GM10266 (cell line): ENCODE measurements around the gene PHC2.

Source experiments
- DNase-seq: peaks from one replicate; pipeline ENCODE4 v3.0.0; 2012; ENCODE audit errors: extremely low spot score
- CTCF ChIP-seq: IDR thresholded peaks from 2 replicates; pipeline ENCODE4 v1.5.1; 2012; ENCODE audit warnings: mild to moderate bottlenecking, low read depth; ENCODE audit not compliant: control insufficient read depth, insufficient read depth; ENCODE audit errors: missing control alignments

PHC2 gene

GRCh38 chr1:33383489-33383888 lies 47.4 kb downstream of the PHC2 start:
- TF ChIP-seq CTCF: no peak

DNA sequence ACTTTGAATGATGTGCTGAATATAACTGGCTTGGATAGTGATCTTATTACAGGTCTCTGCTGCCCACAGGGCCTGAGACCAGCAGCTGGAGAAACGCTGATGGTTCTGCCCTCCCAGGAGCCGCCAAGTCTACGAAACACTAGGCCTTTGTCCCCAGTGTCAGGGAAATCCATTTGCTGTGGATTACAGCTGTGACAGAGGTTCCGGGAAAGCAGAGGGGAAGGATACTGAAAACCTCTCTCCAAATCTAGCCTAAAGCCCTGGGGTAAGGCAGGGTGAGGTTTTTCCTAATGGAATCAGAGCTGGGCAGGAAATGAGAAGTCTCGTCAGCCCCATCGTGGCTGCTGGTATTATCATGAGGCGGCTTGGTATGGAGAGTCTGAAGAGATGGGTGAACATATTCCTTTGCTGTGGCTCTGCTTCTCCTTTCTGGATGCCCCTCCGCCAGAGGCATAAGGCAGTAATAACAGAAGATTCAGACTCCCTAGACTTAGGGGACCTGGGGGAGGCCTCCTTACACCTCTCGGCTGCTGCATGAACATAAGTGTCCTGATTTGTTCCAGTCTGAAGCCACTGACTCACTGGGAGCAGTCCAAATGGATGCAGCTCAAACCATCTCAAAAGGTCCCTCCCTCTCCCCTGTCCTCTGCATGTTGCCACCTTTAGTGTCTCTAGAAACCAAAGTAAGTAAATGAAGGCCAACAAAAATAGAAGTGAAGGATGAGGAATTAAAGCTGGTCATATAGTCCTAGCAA lies 48.1 kb downstream of the PHC2 start:
- DNase-seq: peak; percentile 2

More at GRCh38 chr1:33383489-33383888, 47.4 kb downstream of the PHC2 start:
- DNase-seq: no peak

DNA sequence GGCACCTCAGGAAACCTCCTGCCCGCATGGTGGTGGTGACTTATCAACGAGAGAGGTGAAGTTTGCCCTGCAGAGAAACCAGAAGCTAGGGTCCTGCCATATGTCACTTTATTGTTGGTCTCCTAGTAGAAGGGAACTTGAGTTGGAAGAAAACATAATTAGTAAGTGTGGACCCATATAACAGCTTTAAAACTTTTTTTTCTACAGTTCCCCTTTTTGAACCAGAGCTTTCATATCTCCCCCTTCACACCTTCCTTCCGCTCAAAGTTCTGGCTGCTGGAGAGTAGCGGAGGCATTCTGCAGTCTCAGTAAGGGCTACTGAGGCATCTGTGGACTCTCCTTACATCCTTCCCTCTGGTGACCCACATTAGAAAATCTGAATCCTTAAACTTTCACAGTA lies 48.9 kb downstream of the PHC2 start:
- no peak for TF ChIP-seq CTCF

More for the DNA sequence above, 48.1 kb downstream of the PHC2 start:
- TF ChIP-seq CTCF: no peak

DNA sequence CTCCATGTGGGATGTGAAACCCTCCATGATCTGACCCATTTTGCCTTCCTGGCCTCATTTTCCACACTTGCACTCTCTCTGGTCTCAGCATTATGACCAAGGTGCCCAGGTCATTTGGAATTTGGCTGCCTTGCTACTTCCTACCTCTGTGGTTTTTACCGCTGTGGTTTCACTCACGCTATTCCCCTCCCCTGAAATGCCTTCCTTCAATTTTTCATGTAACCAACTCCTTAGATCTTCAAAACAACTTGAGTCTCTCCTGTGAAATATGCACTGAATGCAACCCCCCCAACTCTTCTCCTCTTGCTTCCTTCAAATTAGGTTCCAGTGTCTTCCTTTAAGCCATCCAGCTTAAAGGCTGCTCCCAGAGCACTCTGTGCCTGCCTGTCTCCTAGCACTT lies 50.1 kb downstream of the PHC2 start:
- DNase-seq: no peak
- TF ChIP-seq CTCF: no peak

More for the DNA sequence above, 48.9 kb downstream of the PHC2 start:
- DNase-seq: peak; percentile 7

GRCh38 chr1:33379631-33380354 lies 51.1 kb downstream of the PHC2 start:
- no peak for DNase-seq
- TF ChIP-seq CTCF: no peak

DNA sequence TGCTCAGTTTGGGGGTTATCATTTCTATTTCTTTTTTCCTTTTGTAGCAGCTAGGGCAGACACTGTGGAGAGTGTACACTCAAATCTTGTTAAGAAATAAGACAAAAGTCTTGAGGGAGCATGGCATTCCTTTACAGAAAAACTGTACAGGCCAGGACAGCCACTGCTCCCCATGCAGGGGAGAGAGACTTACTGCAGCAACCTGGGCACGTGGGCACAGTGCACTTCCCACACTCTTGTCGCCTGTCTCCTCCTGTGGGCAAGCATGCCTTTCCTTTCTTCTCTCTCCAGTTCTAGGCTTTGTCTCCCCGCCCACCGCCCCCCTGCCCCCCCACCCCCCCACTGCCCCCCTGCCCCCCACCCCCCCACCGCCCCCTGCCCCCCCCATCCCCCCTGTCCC lies 51.9 kb downstream of the PHC2 start:
- no peak for DNase-seq
- TF ChIP-seq CTCF: no peak

DNA sequence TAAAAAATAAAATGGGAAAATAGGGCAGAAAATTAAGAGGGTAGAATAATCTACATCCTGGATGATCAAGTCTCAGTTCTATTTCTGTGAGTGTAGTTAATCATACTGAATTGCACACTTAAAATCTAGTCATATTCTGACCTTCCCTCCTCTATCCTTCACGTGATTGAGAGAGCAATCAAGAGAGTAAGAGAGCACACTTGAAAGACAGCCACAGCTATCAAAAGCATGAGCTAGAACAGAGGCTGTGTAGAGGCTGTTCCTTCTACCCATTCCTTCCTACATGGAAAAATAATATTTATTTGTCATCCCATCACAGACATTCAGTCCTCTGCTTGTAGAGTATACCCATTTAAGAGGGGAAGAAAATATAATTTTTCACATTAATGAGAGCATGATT lies 52.4 kb downstream of the PHC2 start:
- DNase-seq: no peak

More for the DNA sequence above, 52.4 kb downstream of the PHC2 start:
- TF ChIP-seq CTCF: no peak
